Measurements from ENCODE around the gene DHRS7B.

DHRS7B gene

GRCh38 chr17:21200590-21201297, 74.0 kb downstream of the DHRS7B start:
- in situ Hi-C loops (cut with MboI; ENCODE audit: low pct_unique_long_range_greater_than_20kb, low sequenced_read_pairs, unreplicated experiment), result no loop called here
- DNase-seq (ENCODE audit: low spot score), result no peak
- TF ChIP-seq CTCF (IDR thresholded peaks at IDR 0.05; ENCODE audit: extremely low read depth, insufficient read depth, missing control alignments), result no peak

- in situ Hi-C loops (cut with MboI; ENCODE audit: low pct_unique_long_range_greater_than_20kb, low sequenced_read_pairs, unreplicated experiment), result no loop called here
- no peak for DNase-seq (ENCODE audit: low spot score)
- TF ChIP-seq CTCF (IDR thresholded peaks at IDR 0.05; ENCODE audit: extremely low read depth, insufficient read depth, missing control alignments), result no peak
These were observed 74.5 kb downstream of the DHRS7B start for GRCh38 chr17:21201298-21201595.

GRCh38 chr17:21201874-21202273, 75.1 kb downstream of the DHRS7B start:
- in situ Hi-C loops (cut with MboI; ENCODE audit: low pct_unique_long_range_greater_than_20kb, low sequenced_read_pairs, unreplicated experiment), result no loop called here
- DNase-seq (ENCODE audit: low spot score), result no peak
- no peak for TF ChIP-seq CTCF (IDR thresholded peaks at IDR 0.05; ENCODE audit: extremely low read depth, insufficient read depth, missing control alignments)

GRCh38 chr17:21202512-21202911, 75.7 kb downstream of the DHRS7B start:
- TF ChIP-seq CTCF (IDR thresholded peaks at IDR 0.05; ENCODE audit: extremely low read depth, insufficient read depth, missing control alignments), result no peak
- DNase-seq (ENCODE audit: low spot score), result no peak
- in situ Hi-C loops (cut with MboI; ENCODE audit: low pct_unique_long_range_greater_than_20kb, low sequenced_read_pairs, unreplicated experiment), result no loop called here

GRCh38 chr17:21204935-21205334, 78.2 kb downstream of the DHRS7B start:
- in situ Hi-C loops (cut with MboI; ENCODE audit: low pct_unique_long_range_greater_than_20kb, low sequenced_read_pairs, unreplicated experiment), result no loop called here
- DNase-seq (ENCODE audit: low spot score), result no peak
- no peak for TF ChIP-seq CTCF (IDR thresholded peaks at IDR 0.05; ENCODE audit: extremely low read depth, insufficient read depth, missing control alignments)

GRCh38 chr17:21208352-21208751, 81.6 kb downstream of the DHRS7B start:
- no peak for TF ChIP-seq CTCF (IDR thresholded peaks at IDR 0.05; ENCODE audit: extremely low read depth, insufficient read depth, missing control alignments)
- in situ Hi-C loops (cut with MboI; ENCODE audit: low pct_unique_long_range_greater_than_20kb, low sequenced_read_pairs, unreplicated experiment), result no loop called here
- DNase-seq (ENCODE audit: low spot score), result no peak
